Testis (tissue), 2 donors: ENCODE data around the gene EDAR.

Source experiments
- POLR2A ChIP-seq: fragments of 450-650 bp; IDR thresholded peaks from one replicate; pipeline ENCODE4 v1.6.1; 2017; ENCODE audit warnings: antibody characterized with exemption, mild to moderate bottlenecking, moderate library complexity
- TF ChIP-seq, protein P1 (sequence below), 3 experiments: fragments of 450-650 bp in 2 of 3; fragments of 200-600 bp in 1 of 3; sonication (generic) in 1 of 3; IDR thresholded peaks; one replicate each; pipeline ENCODE4 v1.5.1; 2016 to 2019; ENCODE audit warnings: antibody characterized with exemption in 3 of 3, mild to moderate bottlenecking in 2 of 3, moderate library complexity in 1 of 3

- no peak for TF ChIP-seq POLR2A
- TF ChIP-seq, protein P1, sequence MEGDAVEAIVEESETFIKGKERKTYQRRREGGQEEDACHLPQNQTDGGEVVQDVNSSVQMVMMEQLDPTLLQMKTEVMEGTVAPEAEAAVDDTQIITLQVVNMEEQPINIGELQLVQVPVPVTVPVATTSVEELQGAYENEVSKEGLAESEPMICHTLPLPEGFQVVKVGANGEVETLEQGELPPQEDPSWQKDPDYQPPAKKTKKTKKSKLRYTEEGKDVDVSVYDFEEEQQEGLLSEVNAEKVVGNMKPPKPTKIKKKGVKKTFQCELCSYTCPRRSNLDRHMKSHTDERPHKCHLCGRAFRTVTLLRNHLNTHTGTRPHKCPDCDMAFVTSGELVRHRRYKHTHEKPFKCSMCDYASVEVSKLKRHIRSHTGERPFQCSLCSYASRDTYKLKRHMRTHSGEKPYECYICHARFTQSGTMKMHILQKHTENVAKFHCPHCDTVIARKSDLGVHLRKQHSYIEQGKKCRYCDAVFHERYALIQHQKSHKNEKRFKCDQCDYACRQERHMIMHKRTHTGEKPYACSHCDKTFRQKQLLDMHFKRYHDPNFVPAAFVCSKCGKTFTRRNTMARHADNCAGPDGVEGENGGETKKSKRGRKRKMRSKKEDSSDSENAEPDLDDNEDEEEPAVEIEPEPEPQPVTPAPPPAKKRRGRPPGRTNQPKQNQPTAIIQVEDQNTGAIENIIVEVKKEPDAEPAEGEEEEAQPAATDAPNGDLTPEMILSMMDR (IDR thresholded peaks at IDR 0.05): no peak
These were observed 5.2 kb upstream of the EDAR start for GRCh38 chr2:108994178-108994577.
